ENCODE results near the gene EPRS1.

GRCh38 chr1:220003610-220004299, 42.5 kb downstream of the EPRS1 start:
- no peak for TF ChIP-seq CTCF (IDR thresholded peaks at IDR 0.05)
- TF ChIP-seq POLR2AphosphoS5 (IDR thresholded peaks at IDR 0.05; ENCODE audit: low read depth, low read length): no peak
- TF ChIP-seq CHD2 (IDR thresholded peaks at IDR 0.05; ENCODE audit: low read length, partially characterized antibody): no peak
- TF ChIP-seq, protein P1, sequence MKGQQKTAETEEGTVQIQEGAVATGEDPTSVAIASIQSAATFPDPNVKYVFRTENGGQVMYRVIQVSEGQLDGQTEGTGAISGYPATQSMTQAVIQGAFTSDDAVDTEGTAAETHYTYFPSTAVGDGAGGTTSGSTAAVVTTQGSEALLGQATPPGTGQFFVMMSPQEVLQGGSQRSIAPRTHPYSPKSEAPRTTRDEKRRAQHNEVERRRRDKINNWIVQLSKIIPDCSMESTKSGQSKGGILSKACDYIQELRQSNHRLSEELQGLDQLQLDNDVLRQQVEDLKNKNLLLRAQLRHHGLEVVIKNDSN (IDR thresholded peaks at IDR 0.05; ENCODE audit: borderline replicate concordance, low read depth): no peak
- TF ChIP-seq TAF1 (IDR thresholded peaks at IDR 0.05; ENCODE audit: borderline replicate concordance, low read depth, low read length): no peak
- TF ChIP-seq YY1 (IDR thresholded peaks at IDR 0.05; ENCODE audit: low read depth): no peak
- TF ChIP-seq TCF12 (IDR thresholded peaks at IDR 0.05): no peak
- no peak for TF ChIP-seq NRF1 (IDR thresholded peaks at IDR 0.05; ENCODE audit: low read depth, low read length)
- TF ChIP-seq EP300 (IDR thresholded peaks at IDR 0.05; ENCODE audit: borderline replicate concordance in 1 of 2, low read depth in 1 of 2, low read length in 1 of 2): no peak

Data from SK-N-SH (cell line).